Stimulated activated CD4-positive, alpha-beta T cell treated with anti-CD3 and anti-CD28 coated beads, Interleukin-1b, Interleukin-23, amount 100 ng/mL, for 48 hours (primary cell): ENCODE results near the gene PIEZO2.
"Not testable (repeated sequence)": the region's sequence is repeated elsewhere in the genome, so short reads cannot be mapped to it uniquely, and the experiment has no call there.

Experiments
- DNase-seq: peaks from one replicate; pipeline ENCODE4 v3.0.0-alpha.2; 2020

Gene PIEZO2

GRCh38 chr18:10660179-10660884 lies 489.0 kb downstream of the PIEZO2 start:
- DNase-seq = no peak

- DNase-seq = no peak
These were observed 489.8 kb downstream of the PIEZO2 start for GRCh38 chr18:10659594-10659993.

- no peak for DNase-seq
These were observed 490.4 kb downstream of the PIEZO2 start for GRCh38 chr18:10659000-10659399.

GRCh38 chr18:10644003-10644402 lies 505.4 kb downstream of the PIEZO2 start:
- DNase-seq = not testable (repeated sequence)

GRCh38 chr18:10642915-10643524 lies 506.3 kb downstream of the PIEZO2 start:
- not testable (repeated sequence) for DNase-seq

GRCh38 chr18:10638539-10638885 lies 510.9 kb downstream of the PIEZO2 start:
- DNase-seq = not testable (repeated sequence)

GRCh38 chr18:10637858-10638538 lies 511.4 kb downstream of the PIEZO2 start:
- DNase-seq = not testable (repeated sequence)

- not testable (repeated sequence) for DNase-seq
These were observed 520.3 kb downstream of the PIEZO2 start for GRCh38 chr18:10629076-10629475.

- not testable (repeated sequence) for DNase-seq
These were observed 522.7 kb downstream of the PIEZO2 start for GRCh38 chr18:10626606-10627213.

- DNase-seq = not testable (repeated sequence)
These were observed 525.8 kb downstream of the PIEZO2 start for GRCh38 chr18:10623606-10624005.

GRCh38 chr18:10622982-10623381 lies 526.4 kb downstream of the PIEZO2 start:
- DNase-seq = not testable (repeated sequence)

GRCh38 chr18:10620670-10621329 lies 528.6 kb downstream of the PIEZO2 start:
- not testable (repeated sequence) for DNase-seq
